Coronary artery (tissue), 2 donors: ENCODE data around the gene ZSCAN12.

Experiments
- DNase-seq: peaks from one replicate; pipeline ENCODE4 v3.0.0-alpha.2; 2017; ENCODE audit warnings: low spot score
- H3K27ac ChIP-seq, 2 donors: fragments of 200-600 bp; sonication (generic); one replicate each; pipeline ENCODE4 v1.5.1; 2016 to 2019
- H3K4me3 ChIP-seq: fragments of 200-600 bp; sonication (generic); 2 replicates; pipeline ENCODE4 v1.5.1; 2016; ENCODE audit warnings: mild to moderate bottlenecking, moderate library complexity
- CTCF ChIP-seq: fragments of 200-600 bp; sonication (generic); IDR thresholded peaks from one replicate; pipeline ENCODE4 v1.5.1; 2019; ENCODE audit warnings: antibody characterized with exemption

ZSCAN12 gene

GRCh38 chr6:28378644-28379043 is 20.9 kb downstream of the ZSCAN12 start:
- DNase-seq, result no peak
- no peak for TF ChIP-seq CTCF

GRCh38 chr6:28377879-28378278 is 21.7 kb downstream of the ZSCAN12 start:
- no peak for DNase-seq
- no peak overlapping the region for H3K27ac ChIP-seq
- H3K4me3 ChIP-seq, result no peak overlapping the region
- TF ChIP-seq CTCF, result no peak

More at GRCh38 chr6:28378644-28379043, 20.9 kb downstream of the ZSCAN12 start:
- H3K4me3 ChIP-seq, result no peak overlapping the region
- no peak overlapping the region for H3K27ac ChIP-seq

- TF ChIP-seq CTCF, result no peak
- Histone ChIP-seq H3K4me3 (no peak overlapping the region), H3K27ac (no peak overlapping the region)
- DNase-seq, result no peak
Measured at GRCh38 chr6:28373925-28374324, 25.6 kb downstream of the ZSCAN12 start.

- no peak for DNase-seq
- H3K27ac ChIP-seq, result no peak overlapping the region
- no peak overlapping the region for H3K4me3 ChIP-seq
- no peak for TF ChIP-seq CTCF
Measured at GRCh38 chr6:28371706-28372451, 27.7 kb downstream of the ZSCAN12 start.

- H3K4me3 ChIP-seq, result no peak overlapping the region
- DNase-seq, result no peak
- no peak for TF ChIP-seq CTCF
- no peak overlapping the region for H3K27ac ChIP-seq
Measured at GRCh38 chr6:28371280-28371679, 28.3 kb downstream of the ZSCAN12 start.

GRCh38 chr6:28370440-28370839 is 29.1 kb downstream of the ZSCAN12 start:
- H3K27ac ChIP-seq, result no peak overlapping the region
- DNase-seq, result no peak
- no peak overlapping the region for H3K4me3 ChIP-seq
- no peak for TF ChIP-seq CTCF

GRCh38 chr6:28369463-28369862 is 30.1 kb downstream of the ZSCAN12 start:
- Histone ChIP-seq H3K4me3 (no peak overlapping the region), H3K27ac (no peak overlapping the region)
- TF ChIP-seq CTCF, result no peak
- DNase-seq, result no peak
